Neuronal stem cell (in vitro differentiated cells): ENCODE measurements around the gene NUDT8.
"Not testable (repeated sequence)": the region's sequence is repeated elsewhere in the genome, so short reads cannot be mapped to it uniquely, and the experiment has no call there.

ENCODE experiments used
- DNase-seq: peaks from one replicate; pipeline ENCODE4 v3.0.0-alpha.2; 2013; ENCODE audit warnings: low spot score
- H2AFZ ChIP-seq: one replicate; pipeline ENCODE4 v1.6.1; 2013; ENCODE audit warnings: mild to moderate bottlenecking, low read length, inconsistent platforms
- H2AK5ac ChIP-seq: 2 replicates; pipeline ENCODE4 v1.6.1; 2013; ENCODE audit warnings: low read depth, mild to moderate bottlenecking, inconsistent platforms, low read length, moderate library complexity, mixed read lengths
- H2BK120ac ChIP-seq: 2 replicates; pipeline ENCODE4 v1.6.1; 2013; ENCODE audit warnings: low read depth, mild to moderate bottlenecking, inconsistent platforms, low read length, moderate library complexity, mixed read lengths
- H2BK12ac ChIP-seq: one replicate; pipeline ENCODE4 v1.6.1; 2013; ENCODE audit warnings: low read length, inconsistent platforms
- H2BK15ac ChIP-seq: 2 replicates; pipeline ENCODE4 v1.6.1; 2013; ENCODE audit warnings: mild to moderate bottlenecking, low read length, inconsistent platforms, mixed read lengths
- H2BK5ac ChIP-seq: one replicate; pipeline ENCODE4 v1.6.1; 2013; ENCODE audit warnings: inconsistent platforms, mild to moderate bottlenecking, low read length, moderate library complexity
- H3K14ac ChIP-seq: one replicate; pipeline ENCODE4 v1.6.1; 2013; ENCODE audit warnings: low read length, inconsistent platforms
- H3K18ac ChIP-seq: 2 replicates; pipeline ENCODE4 v1.6.1; 2013; ENCODE audit warnings: low read length, inconsistent platforms
- H3K23ac ChIP-seq: 2 replicates; pipeline ENCODE4 v1.6.1; 2013; ENCODE audit warnings: low read depth, mild to moderate bottlenecking, mixed read lengths, low read length, inconsistent platforms; ENCODE audit not compliant: poor library complexity
- H3K27ac ChIP-seq: replicated peaks from 3 replicates; pipeline ENCODE4 v1.5.1; 2013; ENCODE audit warnings: low read length, inconsistent platforms
- H3K27me3 ChIP-seq, 3 experiments: 2 replicates each; pipeline ENCODE4 v1.6.1; 2013; ENCODE audit warnings: low read length in 3 of 3, mild to moderate bottlenecking in 2 of 3, inconsistent platforms in 1 of 3, low read depth in 1 of 3, mixed read lengths in 1 of 3, moderate library complexity in 1 of 3; ENCODE audit not compliant: control insufficient read depth in 3 of 3, insufficient read depth in 3 of 3
- H3K36me3 ChIP-seq, 2 donors: replicated peaks in 1 of 2; 2 replicates each; pipeline ENCODE4 v1.6.1; 2013; ENCODE audit warnings: low read length in 2 of 2; ENCODE audit not compliant: control insufficient read depth in 2 of 2, insufficient read depth in 2 of 2
- H3K4ac ChIP-seq: 2 replicates; pipeline ENCODE4 v1.6.1; 2013; ENCODE audit warnings: inconsistent platforms, mild to moderate bottlenecking, low read length, moderate library complexity
- H3K4me1 ChIP-seq, 2 donors: 1 replicate in 1 of 2; 2 replicates in 1 of 2; pipeline ENCODE4 v1.6.1; 2013; ENCODE audit warnings: low read length in 2 of 2, low read depth in 1 of 2; ENCODE audit not compliant: control insufficient read depth in 2 of 2, insufficient read depth in 1 of 2
- H3K4me2 ChIP-seq: one replicate; pipeline ENCODE4 v1.6.1; 2013; ENCODE audit warnings: mild to moderate bottlenecking, low read length, inconsistent platforms; ENCODE audit not compliant: insufficient read depth, poor library complexity, severe bottlenecking
- H3K4me3 ChIP-seq, 2 donors: 2 replicates each; pipeline ENCODE4 v1.5.1; 2013; ENCODE audit warnings: low read length in 2 of 2, mild to moderate bottlenecking in 2 of 2, inconsistent platforms in 1 of 2, moderate library complexity in 1 of 2
- H3K79me1 ChIP-seq: one replicate; pipeline ENCODE4 v1.6.1; 2013; ENCODE audit warnings: low read depth, mild to moderate bottlenecking, inconsistent platforms, low read length, moderate library complexity
- H3K9ac ChIP-seq: one replicate; pipeline ENCODE4 v1.6.1; 2013; ENCODE audit warnings: mild to moderate bottlenecking, low read depth, low read length, inconsistent platforms; ENCODE audit not compliant: poor library complexity
- H3K9me3 ChIP-seq, 2 donors: replicated peaks in 1 of 2; 2 replicates each; pipeline versions ENCODE3 to v1.6.1; 2013; ENCODE audit warnings: low read length in 2 of 2, mild to moderate bottlenecking in 2 of 2, inconsistent platforms in 1 of 2, low read depth in 1 of 2, mixed read lengths in 1 of 2, moderate library complexity in 1 of 2; ENCODE audit not compliant: control insufficient read depth in 2 of 2, insufficient read depth in 1 of 2
- H4K8ac ChIP-seq: one replicate; pipeline ENCODE4 v1.6.1; 2013; ENCODE audit warnings: low read depth, mild to moderate bottlenecking, inconsistent platforms, low read length, moderate library complexity
- H4K91ac ChIP-seq: one replicate; pipeline ENCODE4 v1.6.1; 2013; ENCODE audit warnings: low read length, low read depth, mild to moderate bottlenecking, inconsistent platforms; ENCODE audit not compliant: poor library complexity
- WGBS, 2 donors: extraction: QIAGEN DNeasy Blood & Tissue Kit; methylation state at CpG; one replicate each; pipeline ENCODE4 v1.1.7; 2013; ENCODE audit warnings: missing lambda C conversion rate in 2 of 2, mixed read lengths in 1 of 2; ENCODE audit not compliant: insufficient read length in 2 of 2, insufficient replicate concordance in 1 of 2; ENCODE audit errors: extremely low coverage in 2 of 2; 5-methylcytosine and 5-hydroxymethylcytosine counted together

Gene NUDT8

DNA sequence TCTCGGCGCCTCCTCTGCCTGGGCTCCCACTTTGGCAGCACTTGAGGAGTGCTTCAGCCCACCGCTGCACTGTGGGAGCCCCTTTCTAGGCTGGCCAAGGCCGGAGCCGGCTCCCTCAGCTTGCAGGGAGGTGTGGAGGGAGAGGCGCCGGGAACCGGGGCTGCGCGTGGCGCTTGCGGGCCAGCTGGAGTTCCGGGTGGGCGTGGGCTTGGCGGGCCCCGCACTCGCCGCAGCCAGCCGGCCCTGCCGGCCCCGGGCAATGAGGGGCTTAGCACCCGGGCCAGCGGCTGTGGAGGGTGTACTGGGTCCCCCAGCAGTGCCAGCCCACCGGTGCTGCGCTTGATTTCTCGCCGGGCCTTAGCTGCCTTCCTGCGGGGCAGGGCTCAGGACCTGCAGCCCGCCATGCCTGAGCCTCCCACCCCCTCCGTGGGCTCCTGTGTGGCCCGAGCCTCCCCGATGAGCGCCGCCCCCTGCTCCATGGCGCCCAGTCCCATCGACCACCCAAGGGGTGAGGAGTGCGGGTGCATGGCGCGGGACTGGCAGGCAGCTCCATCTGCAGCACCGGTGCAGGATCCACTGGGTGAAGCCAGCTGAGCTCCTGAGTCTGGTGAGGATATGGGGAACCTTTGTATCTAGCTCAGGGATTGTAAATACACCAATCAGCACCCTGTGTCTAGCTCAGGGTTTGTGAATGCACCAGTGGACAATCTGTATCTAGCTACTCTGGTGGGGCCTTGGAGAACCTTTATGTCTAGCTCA, 10.7 kb downstream of the NUDT8 start:
- not testable (repeated sequence) for H2AK5ac ChIP-seq, H3K27ac ChIP-seq, H4K91ac ChIP-seq, DNase-seq, H2BK120ac ChIP-seq, H3K9me3 ChIP-seq, H3K14ac ChIP-seq, H2AFZ ChIP-seq, H2BK15ac ChIP-seq, H3K9ac ChIP-seq, H3K36me3 ChIP-seq, H4K8ac ChIP-seq, H3K4ac ChIP-seq, H3K4me2 ChIP-seq, H3K18ac ChIP-seq, H3K79me1 ChIP-seq, H3K4me3 ChIP-seq, H3K23ac ChIP-seq, H3K27me3 ChIP-seq, H2BK5ac ChIP-seq
- Histone ChIP-seq H3K4me1 (peaks cover 9 to 21% of the 10 kb centered on the region in 2 donors), H2BK12ac (peak overlapping the region; percentile 58)
- no CpG with 5 or more reads among the region's 40 CpGs for WGBS, 2 donors

DNA sequence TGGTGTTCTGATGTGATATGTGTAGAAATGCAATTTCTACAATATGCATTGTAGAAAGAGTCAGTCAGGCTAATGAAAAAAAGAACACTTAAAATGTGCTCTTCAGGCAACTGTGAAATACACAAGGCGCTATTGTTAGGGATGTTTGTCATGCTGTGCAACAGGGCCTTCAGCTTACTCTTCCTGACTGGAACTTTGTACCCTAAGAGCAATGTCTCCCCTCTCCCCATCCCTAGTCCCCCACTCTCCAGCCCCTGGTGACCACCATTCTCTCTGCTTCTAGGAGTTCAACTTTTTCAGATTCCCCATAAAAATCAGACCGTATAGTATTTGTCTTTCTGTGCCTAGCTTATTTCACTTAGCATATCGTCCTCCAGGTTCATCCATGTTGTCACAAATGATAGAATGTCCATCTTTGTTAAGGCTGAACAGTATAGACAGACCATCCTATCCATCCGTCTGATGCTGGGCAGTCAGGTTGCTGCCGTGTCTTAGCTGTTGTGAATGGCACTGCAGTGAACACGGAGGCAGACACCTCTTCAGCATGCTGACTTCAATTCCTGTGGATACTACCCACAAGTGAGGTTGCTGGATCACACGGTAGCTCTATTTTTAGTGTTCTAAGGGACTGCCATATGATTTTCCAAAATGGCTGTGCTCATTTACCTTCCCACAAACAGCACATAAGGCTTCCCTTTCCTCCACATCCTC, 12.3 kb downstream of the NUDT8 start:
- Histone ChIP-seq H3K4me1 (peaks cover 9 to 25% of the 10 kb centered on the region in 2 donors), H3K4me3 (no peak overlapping the region), H3K9me3 (peaks cover 0 to 4% of the 10 kb centered on the region in 2 donors), H3K23ac (no peak overlapping the region), H3K79me1 (peaks cover 2% of the 10 kb centered on the region), H4K91ac (no peak overlapping the region), H3K27ac (no peak overlapping the region), H4K8ac (no peak overlapping the region), H3K9ac (no peak overlapping the region), H3K4me2 (no peak overlapping the region), H2BK5ac (no peak overlapping the region), H2BK120ac (no peak overlapping the region), H3K27me3 (peaks cover 0 to 9% (median 0%) of the 10 kb centered on the region in 3 experiments), H2BK15ac (no peak overlapping the region), H3K36me3 (peaks cover 0 to 6% of the 10 kb centered on the region in 2 donors), H2AK5ac (no peak overlapping the region), H3K4ac (no peak overlapping the region), H3K18ac (no peak overlapping the region), H2AFZ (no peak overlapping the region), H2BK12ac (no peak overlapping the region), H3K14ac (no peak overlapping the region)
- whole genome bisulfite sequencing, 2 donors: no CpG with 5 or more reads among the region's 7 CpGs
- no peak for DNase-seq

- H4K91ac ChIP-seq: no peak overlapping the region
- peak overlapping the region; percentile 10 for H2BK5ac ChIP-seq
- peaks cover 3 to 13% of the 10 kb centered on the region in 2 donors for H3K36me3 ChIP-seq
- peak overlapping the region; percentile 24 for H2BK120ac ChIP-seq
- peaks cover 0 to 4% of the 10 kb centered on the region in 2 donors for H3K9me3 ChIP-seq
- peak overlapping the region; percentile 91 for H3K18ac ChIP-seq
- peaks cover 0 to 9% (median 0%) of the 10 kb centered on the region in 3 experiments for H3K27me3 ChIP-seq
- H3K27ac ChIP-seq: no peak overlapping the region
- peak overlapping the region; percentile 31 for H3K4me2 ChIP-seq
- peaks cover 2% of the 10 kb centered on the region for H3K79me1 ChIP-seq
- no peak overlapping the region for H3K4ac ChIP-seq
- H2AFZ ChIP-seq: no peak overlapping the region
- H2AK5ac ChIP-seq: peak overlapping the region; percentile 68
- H4K8ac ChIP-seq: peak overlapping the region; percentile 33
- peak overlapping the region; percentile 85 for H3K23ac ChIP-seq
- H3K4me1 ChIP-seq: peaks cover 9 to 25% of the 10 kb centered on the region in 2 donors
- H3K4me3 ChIP-seq: no peak overlapping the region
- DNase-seq: no peak
- peak overlapping the region; percentile 84 for H2BK12ac ChIP-seq
- H2BK15ac ChIP-seq: peak overlapping the region; percentile 94
- no CpG with 5 or more reads among the region's 11 CpGs for WGBS, 2 donors
- peak overlapping the region; percentile 38 for H3K9ac ChIP-seq
- H3K14ac ChIP-seq: peak overlapping the region; percentile 75
Observed at GRCh38 chr11:67616431-67617242, 13.1 kb downstream of the NUDT8 start.
